ENCODE results near the gene STXBP4. TPM values are rescaled to one million over a fixed set of nuclear protein-coding genes. Genes with fewer than 3 reads are reported as not detected.

Gene STXBP4
- polyA plus RNA-seq, 1 donor (not counting 4 experiments of a cell fraction or from before 2014, with no cell fraction given): 4.2 TPM

- Histone ChIP-seq H3K36me3 (ENCODE audit: control insufficient read depth in 2 of 2, extremely low read depth in 1 of 2, insufficient read depth in 2 of 2, low read length in 2 of 2) (no peaks in the 10 kb centered on the region), H3K27me3 (ENCODE audit: control insufficient read depth, extremely low read depth, insufficient read depth, low read length) (no peaks in the 10 kb centered on the region), H3K9ac (ENCODE audit: control insufficient read depth, extremely low read depth, insufficient read depth, low read length) (no peak overlapping the region), H3K4me3 (ENCODE audit: control insufficient read depth in 2 of 3, extremely low read depth in 1 of 3, insufficient read depth in 2 of 3, low read depth in 1 of 3, low read length in 3 of 3) (no peak overlapping the region), H3K79me2 (ENCODE audit: control insufficient read depth, insufficient read depth, low read length) (no peaks in the 10 kb centered on the region), H2AFZ (ENCODE audit: control insufficient read depth, low read length) (no peak overlapping the region), H3K9me3 (ENCODE audit: control insufficient read depth, low read depth, low read length) (peaks cover 2% of the 10 kb centered on the region), H3K4me1 (ENCODE audit: control insufficient read depth, extremely low read depth, insufficient read depth, low read length) (no peaks in the 10 kb centered on the region), H3K4me2 (ENCODE audit: control insufficient read depth, extremely low read depth, insufficient read depth, low read depth, low read length) (no peak overlapping the region), H3K27ac (ENCODE audit: control insufficient read depth, insufficient read depth, low read length) (no peak overlapping the region), H4K20me1 (ENCODE audit: control insufficient read depth, extremely low read depth, insufficient read depth, low read length) (no peaks in the 10 kb centered on the region), H3K9me1 (ENCODE audit: control insufficient read depth, extremely low read depth, insufficient read depth, low read length) (no peaks in the 10 kb centered on the region)
- dilution Hi-C loops (cut with MboI; ENCODE audit: extremely low pct_ligation_motif_present, low sequenced_read_pairs): no loop called here
- no peak for FAIRE-seq
- DNase-seq (ENCODE audit: low read depth, low spot score): no peak
- no peak for TF ChIP-seq CTCF (optimal IDR thresholded peaks at IDR 0.05 in 1 of 3, IDR thresholded peaks at IDR 0.05 in 1 of 3, conservative IDR thresholded peaks at IDR 0.05 in 1 of 3; ENCODE audit: extremely low read depth in 1 of 3, insufficient read depth in 2 of 3, low read length in 3 of 3)
- no peak for TF ChIP-seq EZH2 (IDR thresholded peaks at IDR 0.05; ENCODE audit: low read length)
These were observed 13.8 kb downstream of the STXBP4 start for GRCh38 chr17:54982399-54982798.

- H3K79me2 ChIP-seq (ENCODE audit: control insufficient read depth, insufficient read depth, low read length): no peaks in the 10 kb centered on the region
- no peak for DNase-seq (ENCODE audit: low read depth, low spot score)
- dilution Hi-C loops (cut with MboI; ENCODE audit: extremely low pct_ligation_motif_present, low sequenced_read_pairs): no loop called here
- H3K4me1 ChIP-seq (ENCODE audit: control insufficient read depth, extremely low read depth, insufficient read depth, low read length): no peaks in the 10 kb centered on the region
- TF ChIP-seq CTCF (optimal IDR thresholded peaks at IDR 0.05 in 1 of 3, IDR thresholded peaks at IDR 0.05 in 1 of 3, conservative IDR thresholded peaks at IDR 0.05 in 1 of 3; ENCODE audit: extremely low read depth in 1 of 3, insufficient read depth in 2 of 3, low read length in 3 of 3) (no peak), EZH2 (IDR thresholded peaks at IDR 0.05; ENCODE audit: low read length) (no peak)
- H3K27me3 ChIP-seq (ENCODE audit: control insufficient read depth, extremely low read depth, insufficient read depth, low read length): no peaks in the 10 kb centered on the region
- no peak for FAIRE-seq
- no peak overlapping the region for H2AFZ ChIP-seq (ENCODE audit: control insufficient read depth, low read length)
- no peaks in the 10 kb centered on the region for H3K9me1 ChIP-seq (ENCODE audit: control insufficient read depth, extremely low read depth, insufficient read depth, low read length)
- no peak overlapping the region for H3K4me3 ChIP-seq (ENCODE audit: control insufficient read depth in 2 of 3, extremely low read depth in 1 of 3, insufficient read depth in 2 of 3, low read depth in 1 of 3, low read length in 3 of 3)
- H3K4me2 ChIP-seq (ENCODE audit: control insufficient read depth, extremely low read depth, insufficient read depth, low read depth, low read length): no peak overlapping the region
- H3K27ac ChIP-seq (ENCODE audit: control insufficient read depth, insufficient read depth, low read length): no peak overlapping the region
- no peaks in the 10 kb centered on the region for H3K36me3 ChIP-seq (ENCODE audit: control insufficient read depth in 2 of 2, extremely low read depth in 1 of 2, insufficient read depth in 2 of 2, low read length in 2 of 2)
- no peak overlapping the region for H3K9ac ChIP-seq (ENCODE audit: control insufficient read depth, extremely low read depth, insufficient read depth, low read length)
- H3K9me3 ChIP-seq (ENCODE audit: control insufficient read depth, low read depth, low read length): peaks cover 2% of the 10 kb centered on the region
- H4K20me1 ChIP-seq (ENCODE audit: control insufficient read depth, extremely low read depth, insufficient read depth, low read length): no peaks in the 10 kb centered on the region
These were observed 14.7 kb downstream of the STXBP4 start for GRCh38 chr17:54983260-54983659.
